M059J (cell line): ENCODE measurements around the gene WNK1. TPM values are rescaled to one million over a fixed set of nuclear protein-coding genes. Genes with fewer than 3 reads are reported as not detected.

ENCODE experiments used
- DNase-seq: peaks from one replicate; pipeline ENCODE4 v3.0.0-alpha.2; 2012; ENCODE audit warnings: low read depth
- total RNA-seq: library from RNA; depleted of rRNA; stranded (reverse); fragments of >200 nt; shearing (Covaris generic); gene quantifications from 2 replicates; pipeline ENCODE4 v1.2.3, GENCODE V29; 2014

The WNK1 gene
- total RNA-seq, 1 experiment from 2014 or later, result 40.7 TPM

GRCh38 chr12:862303-862911 lies 110.0 kb downstream of the WNK1 start:
- no peak for DNase-seq

- DNase-seq, result no peak
Observed at GRCh38 chr12:863285-863684, 110.9 kb downstream of the WNK1 start.

- no peak for DNase-seq
Observed at GRCh38 chr12:865614-866013, 113.2 kb downstream of the WNK1 start.

GRCh38 chr12:867905-868304 lies 115.5 kb downstream of the WNK1 start:
- no peak for DNase-seq

GRCh38 chr12:868722-869121 lies 116.3 kb downstream of the WNK1 start:
- no peak for DNase-seq

GRCh38 chr12:870378-870777 lies 118.0 kb downstream of the WNK1 start:
- DNase-seq, result no peak

GRCh38 chr12:873954-874353 lies 121.6 kb downstream of the WNK1 start:
- DNase-seq, result peak; percentile 29

GRCh38 chr12:879641-880040 lies 127.3 kb downstream of the WNK1 start:
- peak; percentile 54 for DNase-seq

GRCh38 chr12:880656-881055 lies 128.3 kb downstream of the WNK1 start:
- no peak for DNase-seq

GRCh38 chr12:884746-885414 lies 132.5 kb downstream of the WNK1 start:
- no peak for DNase-seq

- no peak for DNase-seq
Observed at GRCh38 chr12:885701-886100, 133.3 kb downstream of the WNK1 start.

- no peak for DNase-seq
Observed at GRCh38 chr12:886206-886605, 133.8 kb downstream of the WNK1 start.

GRCh38 chr12:894226-894625 lies 141.8 kb downstream of the WNK1 start:
- no peak for DNase-seq

GRCh38 chr12:896031-896430 lies 143.7 kb downstream of the WNK1 start:
- no peak for DNase-seq

- DNase-seq, result no peak
Observed at GRCh38 chr12:897386-897785, 145.0 kb downstream of the WNK1 start.

- DNase-seq, result no peak
Observed at GRCh38 chr12:902581-902980, 150.2 kb downstream of the WNK1 start.

- no peak for DNase-seq
Observed at GRCh38 chr12:903055-903454, 150.7 kb downstream of the WNK1 start.

- DNase-seq, result no peak
Observed at GRCh38 chr12:904010-904414, 151.6 kb downstream of the WNK1 start.

GRCh38 chr12:905261-906031 lies 153.1 kb downstream of the WNK1 start:
- DNase-seq, result no peak

GRCh38 chr12:906062-906585 lies 153.7 kb downstream of the WNK1 start:
- no peak for DNase-seq

GRCh38 chr12:907413-908185 lies 155.2 kb downstream of the WNK1 start:
- DNase-seq, result no peak

GRCh38 chr12:909861-910260 lies 157.5 kb downstream of the WNK1 start:
- DNase-seq, result no peak
